Tibial artery (tissue), 4 donors: ENCODE measurements around the gene HOXB4.

Experiments
- DNase-seq, 2 donors: peaks; one replicate each; pipeline ENCODE4 v3.0.0-alpha.2; 2019
- H3K27ac ChIP-seq, 2 donors: fragments of 200-600 bp; sonication (generic) in 1 of 2; 1 replicate in 1 of 2; 2 replicates in 1 of 2; pipeline ENCODE4 v1.5.1; 2018 to 2019; ENCODE audit warnings: mild to moderate bottlenecking in 1 of 2
- H3K27me3 ChIP-seq, 2 donors: fragments of 200-600 bp; sonication (generic) in 1 of 2; one replicate each; pipeline versions ENCODE4 v1.5.1 to v1.6.0; 2016 to 2019
- H3K36me3 ChIP-seq, 3 donors: fragments of 200-600 bp; sonication (generic) in 2 of 3; one replicate each; pipeline ENCODE4 v1.5.1; 2016 to 2019; ENCODE audit warnings: mild to moderate bottlenecking in 2 of 3
- H3K4me1 ChIP-seq, 4 donors: fragments of 200-600 bp; sonication (generic) in 2 of 4; 1 replicate in 3 of 4; 2 replicates in 1 of 4; pipeline ENCODE4 v1.5.1; 2016 to 2019
- H3K4me3 ChIP-seq, 2 donors: fragments of 200-600 bp; sonication (generic) in 1 of 2; 1 replicate in 1 of 2; 2 replicates in 1 of 2; pipeline ENCODE4 v1.5.1; 2018 to 2019; ENCODE audit warnings: mild to moderate bottlenecking in 2 of 2
- H3K9me3 ChIP-seq, 3 donors: fragments of 200-600 bp; sonication (generic) in 1 of 3; one replicate each; pipeline ENCODE4 v1.5.1; 2016 to 2019
- intact Hi-C: fragments of 100-400 bp; cut with DNase I; formaldehyde crosslinking; loops from one replicate; pipeline ENCODE4 v1.15.0; 2023; ENCODE audit warnings: low total_unique reads
- TF ChIP-seq, protein P1 (sequence below), 2 experiments: fragments of 200-600 bp in 1 of 2; fragments of 450-650 bp in 1 of 2; IDR thresholded peaks; one replicate each; pipeline ENCODE4 v1.5.1; 2017 to 2019; ENCODE audit warnings: antibody characterized with exemption in 2 of 2, mild to moderate bottlenecking in 1 of 2, moderate library complexity in 1 of 2

The HOXB4 gene

DNA sequence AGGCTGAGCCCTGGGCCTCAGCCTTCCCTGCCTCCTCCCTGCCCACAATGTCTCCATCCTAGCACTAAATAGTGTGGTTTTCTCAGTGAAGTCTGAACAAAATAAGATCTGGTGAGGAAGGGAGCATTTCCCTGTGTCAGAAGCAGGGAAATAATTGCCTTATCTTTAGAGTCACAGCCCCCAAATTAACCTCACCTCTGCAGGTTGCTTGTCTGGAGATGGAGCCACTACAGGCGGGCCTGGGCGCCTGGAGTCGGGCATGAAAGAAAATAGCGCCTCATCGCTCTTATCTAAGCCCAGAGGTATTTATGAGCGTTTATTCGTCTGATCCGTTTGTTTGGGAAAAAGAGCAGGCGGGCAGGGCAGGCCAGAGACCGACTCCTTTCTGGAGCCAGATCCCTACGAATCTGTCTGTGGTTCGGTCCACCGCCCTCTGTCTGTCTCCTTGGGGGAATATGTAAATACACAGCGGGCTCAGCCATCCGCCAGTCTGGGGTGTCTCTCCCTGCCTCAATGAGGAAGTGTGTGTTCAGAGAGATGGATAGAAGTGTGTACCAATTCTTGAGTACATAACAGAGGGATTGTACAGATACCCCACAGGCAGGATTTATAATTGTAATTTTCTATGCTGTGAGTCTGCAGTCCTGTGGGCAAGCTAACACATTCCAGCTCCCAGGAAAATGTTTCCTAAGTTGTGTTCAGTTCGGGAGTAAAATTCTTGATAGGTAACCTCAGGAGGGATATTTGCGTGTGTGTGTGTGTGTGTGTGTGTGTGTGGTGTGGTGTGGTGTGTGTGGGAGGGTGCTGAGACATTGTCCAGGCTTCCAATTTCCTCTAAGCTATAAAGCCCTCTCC lies 22.3 kb upstream of the HOXB4 start:
- H3K4me1 ChIP-seq, result peaks cover 0 to 33% (median 19%) of the 10 kb centered on the region in 4 donors
- DNase-seq, result no peak
- TF ChIP-seq, protein P1, sequence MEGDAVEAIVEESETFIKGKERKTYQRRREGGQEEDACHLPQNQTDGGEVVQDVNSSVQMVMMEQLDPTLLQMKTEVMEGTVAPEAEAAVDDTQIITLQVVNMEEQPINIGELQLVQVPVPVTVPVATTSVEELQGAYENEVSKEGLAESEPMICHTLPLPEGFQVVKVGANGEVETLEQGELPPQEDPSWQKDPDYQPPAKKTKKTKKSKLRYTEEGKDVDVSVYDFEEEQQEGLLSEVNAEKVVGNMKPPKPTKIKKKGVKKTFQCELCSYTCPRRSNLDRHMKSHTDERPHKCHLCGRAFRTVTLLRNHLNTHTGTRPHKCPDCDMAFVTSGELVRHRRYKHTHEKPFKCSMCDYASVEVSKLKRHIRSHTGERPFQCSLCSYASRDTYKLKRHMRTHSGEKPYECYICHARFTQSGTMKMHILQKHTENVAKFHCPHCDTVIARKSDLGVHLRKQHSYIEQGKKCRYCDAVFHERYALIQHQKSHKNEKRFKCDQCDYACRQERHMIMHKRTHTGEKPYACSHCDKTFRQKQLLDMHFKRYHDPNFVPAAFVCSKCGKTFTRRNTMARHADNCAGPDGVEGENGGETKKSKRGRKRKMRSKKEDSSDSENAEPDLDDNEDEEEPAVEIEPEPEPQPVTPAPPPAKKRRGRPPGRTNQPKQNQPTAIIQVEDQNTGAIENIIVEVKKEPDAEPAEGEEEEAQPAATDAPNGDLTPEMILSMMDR (IDR thresholded peaks at IDR 0.05), result no peak
- H3K27me3 ChIP-seq, result peaks cover 0 to 100% of the 10 kb centered on the region in 2 donors
- intact Hi-C loops, result no loop called here
- H3K27ac ChIP-seq, result no peak overlapping the region
- H3K36me3 ChIP-seq, result no peaks in the 10 kb centered on the region
- no peak overlapping the region for H3K4me3 ChIP-seq
- no peaks in the 10 kb centered on the region for H3K9me3 ChIP-seq

DNA sequence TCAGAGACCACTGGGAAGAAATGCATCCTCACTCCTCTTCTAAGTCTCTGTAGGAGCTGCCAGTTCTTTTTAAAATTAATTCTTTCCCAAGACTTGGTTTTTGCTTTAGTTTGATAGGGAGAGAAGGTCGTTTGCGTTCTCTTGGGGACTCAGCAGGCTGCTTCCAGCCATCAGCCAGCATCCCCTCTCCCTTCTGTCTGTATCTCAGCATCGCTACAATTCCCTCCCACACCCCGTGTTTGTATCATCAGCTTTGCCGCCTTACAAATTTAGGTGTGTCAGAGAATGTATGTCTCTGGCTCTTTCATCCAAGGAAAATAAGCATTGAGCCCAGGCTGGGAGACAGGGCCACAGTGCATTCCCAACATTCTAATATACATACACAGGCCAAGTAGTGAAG lies 21.2 kb upstream of the HOXB4 start:
- H3K27me3 ChIP-seq, result peaks cover 0 to 100% of the 10 kb centered on the region in 2 donors
- TF ChIP-seq, protein P1 (IDR thresholded peaks at IDR 0.05), result no peak
- H3K4me3 ChIP-seq, result no peak overlapping the region
- intact Hi-C loops, result no loop called here
- DNase-seq, result no peak
- no peaks in the 10 kb centered on the region for H3K36me3 ChIP-seq
- H3K4me1 ChIP-seq, result peaks cover 0 to 33% (median 19%) of the 10 kb centered on the region in 4 donors
- H3K27ac ChIP-seq, result no peak overlapping the region
- no peaks in the 10 kb centered on the region for H3K9me3 ChIP-seq

GRCh38 chr17:48598736-48599135 lies 20.6 kb upstream of the HOXB4 start:
- intact Hi-C loops, result no loop called here
- DNase-seq, result no peak
- Histone ChIP-seq H3K4me3 (no peak overlapping the region), H3K36me3 (no peaks in the 10 kb centered on the region), H3K27ac (no peak overlapping the region), H3K9me3 (no peaks in the 10 kb centered on the region), H3K27me3 (peaks cover 0 to 99% of the 10 kb centered on the region in 2 donors), H3K4me1 (peaks cover 0 to 37% (median 21%) of the 10 kb centered on the region in 4 donors)
- TF ChIP-seq, protein P1 (IDR thresholded peaks at IDR 0.05), result no peak

DNA sequence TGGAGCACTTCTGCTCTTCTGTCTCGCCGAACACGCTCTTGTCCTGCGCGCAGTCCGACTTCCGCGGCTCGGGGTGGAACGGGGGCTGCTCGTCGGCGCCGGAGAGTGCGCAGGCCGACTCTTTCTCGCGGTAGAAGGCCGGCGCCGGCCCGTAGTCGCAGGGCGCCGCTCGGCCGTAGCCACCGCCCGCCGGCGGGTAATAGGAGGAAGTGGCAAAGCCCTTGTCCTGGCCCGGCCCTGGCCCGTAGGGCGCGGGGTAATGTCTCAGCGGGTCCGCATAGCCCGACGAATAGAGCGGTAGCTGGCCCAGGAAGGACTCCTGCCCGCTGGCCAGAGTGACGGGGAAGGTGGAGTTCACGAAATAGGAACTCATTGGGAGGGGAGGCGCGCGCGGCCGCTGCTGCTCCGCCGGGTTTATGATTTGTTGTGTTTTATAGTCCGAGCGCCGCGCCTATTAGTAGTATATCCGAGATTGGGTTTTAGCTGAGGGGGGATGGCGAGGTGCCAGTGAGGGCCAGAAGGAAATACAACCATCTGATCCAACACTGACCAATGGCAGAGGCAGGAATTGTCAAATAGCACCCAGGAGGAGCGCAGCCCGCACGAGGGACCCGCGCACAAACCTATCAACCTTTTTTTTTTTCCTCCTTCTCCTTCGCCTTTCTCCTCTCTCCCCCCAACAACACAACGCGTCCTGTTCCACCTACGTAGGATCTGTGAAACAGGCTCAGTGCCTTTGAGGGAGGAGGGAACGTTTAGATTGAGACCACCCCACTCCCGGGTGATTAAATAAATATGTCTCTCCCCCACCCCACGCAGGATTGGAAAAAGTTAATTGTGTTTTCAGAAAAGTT lies 19.9 kb upstream of the HOXB4 start:
- Histone ChIP-seq H3K4me1 (peaks cover 0 to 44% (median 27%) of the 10 kb centered on the region in 4 donors), H3K9me3 (no peaks in the 10 kb centered on the region), H3K36me3 (no peaks in the 10 kb centered on the region), H3K27me3 (peaks cover 0 to 97% of the 10 kb centered on the region in 2 donors), H3K27ac (no peak overlapping the region), H3K4me3 (peak overlapping the region; percentile 39 to 50)
- intact Hi-C loops, result no loop called here
- TF ChIP-seq, protein P1 (IDR thresholded peaks at IDR 0.05), result no peak
- DNase-seq, result peak in 1 of 2 donors; percentile 56

- peak overlapping the region; percentile 39 to 50 for H3K4me3 ChIP-seq
- TF ChIP-seq, protein P1 (IDR thresholded peaks at IDR 0.05), result no peak
- no peaks in the 10 kb centered on the region for H3K9me3 ChIP-seq
- H3K36me3 ChIP-seq, result no peaks in the 10 kb centered on the region
- intact Hi-C loops, result no loop called here
- no peak for DNase-seq
- H3K4me1 ChIP-seq, result peaks cover 0 to 45% (median 27%) of the 10 kb centered on the region in 4 donors
- H3K27me3 ChIP-seq, result peaks cover 0 to 97% of the 10 kb centered on the region in 2 donors
- no peak overlapping the region for H3K27ac ChIP-seq
These were observed 19.3 kb upstream of the HOXB4 start for GRCh38 chr17:48597528-48597777.
